HPDE6-E6E7 (cell line): Measurements from ENCODE around the gene DBH.

Experiments
- DNase-seq: peaks from one replicate; pipeline ENCODE4 v3.0.0; 2011; ENCODE audit warnings: missing footprints; ENCODE audit errors: extremely low spot score

Gene DBH

GRCh38 chr9:133643362-133643755 is 7.2 kb downstream of the DBH start:
- no peak for DNase-seq

GRCh38 chr9:133643978-133644760 is 8.0 kb downstream of the DBH start:
- DNase-seq, result no peak

DNA sequence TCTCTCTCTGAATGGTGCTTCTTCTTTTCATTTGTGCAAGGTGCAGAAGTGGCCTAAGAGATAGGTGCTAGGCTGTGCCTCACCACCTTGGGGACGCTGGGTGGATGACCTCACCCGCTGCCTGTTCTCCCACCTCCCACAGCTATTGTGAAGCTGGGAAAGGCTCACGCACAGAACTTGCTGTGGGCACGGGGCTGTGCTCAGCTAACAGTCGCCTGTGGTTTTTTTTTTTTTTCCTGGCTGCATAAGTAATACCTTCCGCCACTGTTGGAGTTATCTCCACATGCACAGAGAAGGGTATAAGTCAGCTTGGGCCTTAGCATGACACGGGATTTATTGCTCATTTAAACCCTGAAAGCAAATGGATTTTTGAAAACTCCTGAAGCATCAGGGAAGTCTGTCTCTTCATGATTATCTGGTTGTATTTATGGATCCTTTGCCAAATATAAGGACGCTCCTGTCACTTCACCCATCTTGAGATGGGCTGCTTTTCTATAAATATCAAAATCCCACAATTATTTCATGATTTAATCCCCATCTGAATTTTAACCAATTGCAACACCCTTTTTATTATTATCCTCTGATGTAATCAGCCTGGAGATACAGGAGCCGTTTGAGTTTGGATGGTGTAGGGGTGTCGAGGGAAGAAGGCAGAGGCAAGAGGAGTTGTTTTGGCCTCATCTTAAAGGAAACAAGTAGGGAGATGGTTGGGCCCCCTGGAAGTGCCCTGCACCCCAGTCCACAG is 9.0 kb downstream of the DBH start:
- DNase-seq, result no peak

- DNase-seq, result no peak
These were observed 11.0 kb downstream of the DBH start for GRCh38 chr9:133647148-133647547.

- no peak for DNase-seq
These were observed 11.8 kb downstream of the DBH start for GRCh38 chr9:133647765-133648469.

GRCh38 chr9:133649194-133649593 is 13.0 kb downstream of the DBH start:
- DNase-seq, result no peak

GRCh38 chr9:133650026-133650425 is 13.9 kb downstream of the DBH start:
- DNase-seq, result no peak

- no peak for DNase-seq
These were observed 17.5 kb downstream of the DBH start for GRCh38 chr9:133653638-133654037.

GRCh38 chr9:133654736-133655657 is 18.8 kb downstream of the DBH start:
- DNase-seq, result no peak

- no peak for DNase-seq
These were observed 19.5 kb downstream of the DBH start for GRCh38 chr9:133655701-133656100.

DNA sequence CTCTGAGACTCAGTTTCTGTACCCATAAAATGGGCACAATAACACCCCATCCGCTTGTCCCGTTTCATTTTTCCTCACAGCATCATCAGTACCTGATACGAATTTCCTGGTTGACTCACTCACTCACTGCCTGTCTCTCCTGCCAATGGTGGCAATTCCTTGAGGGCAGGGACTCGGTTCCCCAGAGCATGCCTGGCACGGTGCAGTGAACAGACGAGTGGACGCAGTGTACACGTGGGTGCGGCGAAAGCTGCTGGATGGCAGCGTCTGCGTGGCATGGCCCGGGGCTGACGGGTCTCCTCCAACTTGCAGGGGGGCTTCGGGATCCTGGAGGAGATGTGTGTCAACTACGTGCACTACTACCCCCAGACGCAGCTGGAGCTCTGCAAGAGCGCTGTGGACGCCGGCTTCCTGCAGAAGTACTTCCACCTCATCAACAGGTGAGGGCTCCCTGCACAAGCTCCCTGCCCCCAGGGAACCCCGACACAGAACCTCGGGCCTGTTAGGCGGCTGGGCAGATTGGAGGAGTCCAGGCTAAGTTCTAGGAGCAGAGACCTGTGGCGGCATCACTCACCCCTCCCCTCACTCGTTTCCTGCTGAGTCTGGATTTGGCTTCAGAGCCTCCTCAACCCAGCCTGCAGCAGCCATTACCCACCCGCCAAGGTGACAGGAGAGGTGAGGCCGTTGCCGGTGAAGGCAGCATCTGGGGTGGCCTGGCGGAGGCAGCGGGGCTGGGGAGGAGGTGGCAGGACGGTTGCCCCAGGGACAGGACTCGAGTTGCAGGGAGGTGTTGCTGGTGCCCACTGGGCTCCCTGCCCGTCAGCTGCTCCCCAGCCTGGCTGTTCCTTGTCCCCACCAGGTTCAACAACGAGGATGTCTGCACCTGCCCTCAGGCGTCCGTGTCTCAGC is 20.3 kb downstream of the DBH start:
- DNase-seq, result no peak

DNA sequence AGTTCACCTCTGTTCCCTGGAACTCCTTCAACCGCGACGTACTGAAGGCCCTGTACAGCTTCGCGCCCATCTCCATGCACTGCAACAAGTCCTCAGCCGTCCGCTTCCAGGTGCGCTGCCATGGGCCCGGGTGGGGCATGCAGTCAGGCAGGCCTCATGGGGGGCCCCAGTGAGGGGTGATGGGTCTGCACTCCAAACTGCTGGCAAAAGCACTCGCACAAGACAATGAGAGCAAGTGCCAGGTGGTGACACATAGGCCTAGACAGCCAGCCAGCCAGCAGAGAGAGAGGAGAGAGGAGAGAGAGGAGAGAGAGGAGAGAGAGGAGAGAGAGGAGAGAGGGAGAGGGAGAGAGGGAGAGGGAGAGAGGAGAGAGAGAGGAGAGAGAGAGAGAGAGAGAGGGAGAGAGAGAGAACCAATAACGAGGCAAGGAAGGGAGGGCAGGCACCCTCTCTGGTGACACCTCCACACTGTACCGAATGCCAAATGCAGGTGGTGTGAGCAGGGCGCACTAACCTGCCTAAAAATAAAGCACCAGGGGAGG is 21.0 kb downstream of the DBH start:
- DNase-seq, result no peak

GRCh38 chr9:133658442-133659431 is 22.6 kb downstream of the DBH start:
- DNase-seq, result peak; percentile 34

DNA sequence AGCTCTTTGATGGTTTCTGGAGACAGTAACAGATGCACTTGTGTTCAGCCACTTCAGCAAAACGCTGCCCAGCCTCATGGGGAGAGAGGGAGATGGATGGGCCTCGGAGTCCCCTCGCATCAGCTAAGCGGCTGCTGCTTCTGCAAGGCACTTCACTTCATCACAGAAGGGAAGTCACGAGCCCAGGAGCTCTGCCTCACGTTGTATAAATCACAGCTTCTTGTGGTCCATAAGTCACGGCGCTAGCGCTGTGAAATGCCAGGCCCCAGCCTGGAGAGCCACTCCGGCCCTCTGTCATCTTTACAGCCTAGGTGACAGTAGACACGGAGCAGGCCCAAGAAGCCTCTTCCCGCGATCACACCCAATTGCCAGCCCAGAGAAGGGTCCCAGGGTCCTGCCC is 23.4 kb downstream of the DBH start:
- DNase-seq, result no peak

DNA sequence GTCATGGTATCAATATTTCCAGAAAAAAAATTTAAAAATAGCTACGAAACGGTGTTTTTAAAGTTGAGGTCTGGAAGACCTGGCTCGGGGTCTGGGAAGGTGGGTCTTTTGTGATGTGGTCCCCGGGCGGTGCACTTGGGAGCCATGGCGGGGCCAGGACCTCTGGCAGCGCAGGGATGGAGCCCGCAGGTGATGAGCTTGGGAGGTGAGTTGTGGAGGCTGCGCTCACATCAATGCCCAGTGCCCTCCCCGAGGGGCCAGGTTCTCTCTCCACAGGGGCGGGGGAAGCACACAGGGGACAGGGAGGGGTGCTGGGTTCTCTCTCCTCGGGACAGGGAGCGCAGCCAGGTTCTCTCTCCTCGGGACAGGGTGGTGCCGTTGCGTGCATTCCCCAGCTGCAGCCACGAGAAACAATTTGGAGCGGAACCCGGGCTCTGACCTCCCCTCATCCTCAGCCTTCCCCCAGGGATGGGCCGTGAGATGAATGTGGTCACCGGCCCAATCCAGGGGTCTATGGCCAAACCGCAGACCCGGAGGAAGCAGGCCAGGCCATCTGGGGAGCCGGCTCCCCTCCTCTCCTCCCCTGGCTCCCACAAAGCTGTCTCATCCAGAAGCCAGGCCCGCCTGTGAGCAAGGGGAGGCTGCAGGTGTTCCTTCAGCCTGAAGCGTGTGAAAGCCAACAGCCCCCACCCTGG is 25.8 kb downstream of the DBH start:
- no peak for DNase-seq

- DNase-seq, result no peak
These were observed 28.2 kb downstream of the DBH start for GRCh38 chr9:133664173-133665050.

- DNase-seq, result no peak
These were observed 28.9 kb downstream of the DBH start for GRCh38 chr9:133665096-133665495.
